GM10847 (cell line): ENCODE results near the gene LRBA.

Experiments
- POLR2A ChIP-seq: IDR thresholded peaks from 2 replicates; pipeline ENCODE4 v1.6.1; 2011; ENCODE audit not compliant: insufficient read length; ENCODE audit errors: extremely low read depth

LRBA gene

DNA sequence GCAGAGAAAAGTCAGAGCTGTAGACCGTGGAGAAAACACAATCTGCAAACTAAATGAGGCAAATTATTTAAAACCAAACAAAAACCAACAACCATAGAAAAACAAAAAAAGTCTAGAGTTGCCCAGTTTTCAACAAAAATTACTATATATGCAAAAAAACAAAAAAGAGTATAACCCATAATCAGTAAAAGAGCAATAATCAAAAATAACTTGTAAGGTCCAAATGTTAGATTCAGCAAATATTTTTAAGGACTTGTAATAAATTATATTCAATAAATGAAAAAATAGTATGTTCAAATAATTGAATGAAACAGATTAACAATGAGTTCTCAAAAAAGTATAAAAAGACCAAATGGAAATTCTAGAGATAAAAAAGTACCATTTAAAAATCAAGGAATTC is 130.5 kb downstream of the LRBA start:
- TF ChIP-seq POLR2A: no peak

DNA sequence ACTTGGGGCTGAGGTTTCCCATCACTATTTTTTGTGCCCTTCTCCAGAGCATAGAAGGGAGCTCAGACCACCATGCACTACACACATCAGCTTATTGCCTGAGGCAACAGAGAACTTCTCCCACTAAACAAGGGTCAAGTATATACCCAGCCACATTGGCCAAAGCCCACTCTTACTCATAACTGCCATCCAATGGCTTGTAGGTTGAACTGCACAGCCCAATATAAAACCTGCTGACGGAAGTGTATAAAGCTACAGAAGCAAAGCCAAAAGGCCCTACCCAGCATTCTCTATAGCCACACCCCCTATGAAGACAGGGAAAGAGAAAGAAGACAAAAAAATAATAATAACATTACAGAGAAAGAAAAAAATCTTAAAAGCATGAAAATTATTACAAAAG is 139.7 kb downstream of the LRBA start:
- TF ChIP-seq POLR2A: no peak

DNA sequence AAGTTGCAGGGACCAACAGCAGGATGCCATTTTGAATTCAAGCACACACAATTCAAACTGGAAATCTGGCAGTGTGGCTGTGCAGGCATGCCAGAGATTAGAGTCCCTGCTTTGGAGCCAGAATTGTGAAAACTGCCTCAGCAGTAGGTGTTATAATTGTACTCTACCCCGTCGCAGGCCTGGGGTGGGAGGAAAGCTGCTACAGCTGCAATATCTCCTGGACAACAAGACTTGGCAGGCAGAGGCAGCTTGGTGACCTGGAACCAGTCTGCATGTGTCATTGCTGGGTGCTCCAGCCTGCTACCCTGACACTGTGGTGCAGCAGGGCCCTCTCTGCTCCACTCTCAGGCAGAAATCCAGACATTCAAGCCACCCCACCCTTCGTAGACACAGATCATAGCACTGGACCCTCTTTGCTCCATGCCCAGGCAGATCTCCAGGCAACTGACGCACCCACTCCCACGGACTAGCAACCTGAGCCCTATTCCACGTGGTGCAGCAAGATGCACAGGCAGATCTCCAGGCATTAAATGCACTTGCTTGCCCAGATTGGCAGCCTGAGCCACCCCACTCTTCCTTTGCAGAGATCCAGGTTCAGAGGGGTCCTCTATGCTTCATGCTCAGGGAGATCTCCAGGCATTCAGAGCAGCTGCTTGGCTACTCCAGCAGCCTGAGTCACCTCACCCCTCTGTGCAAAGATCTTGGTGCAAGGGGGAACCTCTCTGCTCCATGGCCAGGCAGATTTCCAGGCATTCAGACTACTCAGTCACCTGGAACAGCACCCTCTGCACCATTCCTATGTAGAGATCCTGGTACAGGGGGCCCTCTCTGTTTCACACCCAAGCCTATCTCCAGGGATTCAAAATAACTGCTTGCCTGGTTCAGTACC is 140.5 kb downstream of the LRBA start:
- TF ChIP-seq POLR2A: no peak

DNA sequence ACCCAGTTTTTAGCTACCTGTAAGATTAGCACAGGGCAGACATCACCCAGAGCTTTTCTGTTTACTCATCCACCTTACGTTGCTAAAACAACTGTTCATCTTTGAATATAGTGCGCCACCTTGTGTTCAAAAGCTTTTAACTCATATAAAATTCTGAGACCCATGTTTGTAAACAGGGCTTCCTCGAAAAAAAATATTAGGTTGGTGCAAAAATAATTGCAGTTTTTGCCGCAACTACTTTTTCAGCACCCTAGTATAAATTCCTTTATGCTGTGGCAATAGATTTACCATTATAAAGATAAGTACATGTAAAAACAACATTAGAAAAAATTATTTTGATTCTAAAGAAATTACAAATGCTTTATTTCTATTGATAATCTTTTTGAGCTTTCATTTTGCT is 147.9 kb downstream of the LRBA start:
- no peak for TF ChIP-seq POLR2A

DNA sequence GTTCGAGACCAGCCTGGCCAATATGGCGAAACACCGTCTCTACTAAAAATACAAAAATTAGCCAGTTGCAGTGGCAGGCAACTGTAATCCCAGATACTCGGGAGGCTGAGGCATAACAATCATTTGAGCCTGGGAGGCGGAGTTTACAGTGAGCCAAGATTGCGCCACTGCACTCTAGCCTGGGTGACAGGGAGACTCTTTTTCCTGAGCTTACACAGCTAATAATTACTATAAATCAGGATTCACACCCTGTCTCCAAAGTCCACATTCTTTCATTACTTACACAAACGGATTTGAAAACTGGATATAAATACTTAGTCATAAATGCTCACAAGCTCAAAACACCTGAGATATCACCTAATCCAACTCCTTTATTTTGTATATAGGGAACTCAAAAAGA is 151.6 kb downstream of the LRBA start:
- no peak for TF ChIP-seq POLR2A

DNA sequence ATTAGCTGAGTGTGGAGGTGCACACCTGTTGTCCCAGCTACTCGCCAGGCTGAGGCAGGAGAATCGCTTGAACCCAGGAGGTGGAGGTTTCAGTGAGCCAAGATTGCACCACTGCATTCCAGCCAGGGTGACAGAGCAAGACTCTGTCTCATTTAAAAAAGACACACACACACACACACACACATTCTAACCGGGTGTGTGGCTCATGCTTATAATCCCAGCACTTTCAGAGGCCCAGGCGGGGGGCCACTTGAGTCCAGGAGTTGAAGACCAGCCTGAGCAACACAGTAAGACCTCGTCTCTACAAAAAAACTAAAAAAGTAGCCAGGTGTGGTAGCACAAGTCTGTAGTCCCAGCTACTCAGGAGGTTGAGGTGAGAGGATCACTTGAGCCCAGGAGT is 152.3 kb downstream of the LRBA start:
- no peak for TF ChIP-seq POLR2A

DNA sequence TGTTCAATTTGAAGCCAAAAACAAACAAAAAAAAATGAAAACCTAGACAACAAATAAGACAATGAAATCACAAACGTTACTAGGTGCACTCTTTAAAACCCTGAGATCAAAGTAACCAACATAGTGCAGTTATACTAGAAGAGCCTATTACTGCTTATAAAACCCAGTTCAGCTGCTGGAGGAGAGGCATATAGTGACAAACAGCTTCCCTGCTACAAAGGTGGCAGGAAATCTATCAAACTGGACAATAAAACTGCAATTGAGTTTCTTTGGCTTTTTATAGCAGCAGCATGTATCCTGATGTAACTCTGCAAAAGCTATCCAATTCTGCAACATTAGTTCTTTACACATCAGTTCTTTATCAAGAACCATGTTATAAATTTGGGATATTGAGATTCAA is 155.6 kb downstream of the LRBA start:
- no peak for TF ChIP-seq POLR2A

DNA sequence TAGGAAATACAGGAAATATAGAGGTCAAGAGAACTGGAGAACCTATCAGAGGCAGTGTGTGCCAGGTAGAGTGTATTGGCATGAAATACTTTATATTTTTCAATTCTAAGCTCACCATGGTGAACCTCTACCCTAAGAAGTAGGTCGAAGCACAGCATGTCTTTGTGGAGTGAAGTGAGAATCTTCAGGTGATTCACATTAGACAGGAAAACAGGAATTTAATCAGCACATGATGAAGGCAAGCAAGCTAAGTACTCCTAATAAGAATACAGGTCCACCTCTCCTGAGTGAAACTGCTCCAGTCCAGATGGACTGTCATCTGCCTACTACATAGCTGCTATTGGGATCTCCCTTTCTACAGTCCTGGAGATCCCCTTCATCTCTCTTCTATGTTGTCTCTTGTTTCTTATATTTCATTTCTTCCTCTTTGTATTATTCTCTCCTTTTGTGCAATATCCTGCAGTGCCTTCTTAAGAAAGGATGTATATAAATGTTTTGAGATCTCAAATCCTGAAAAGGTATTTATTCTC is 159.0 kb downstream of the LRBA start:
- no peak for TF ChIP-seq POLR2A

DNA sequence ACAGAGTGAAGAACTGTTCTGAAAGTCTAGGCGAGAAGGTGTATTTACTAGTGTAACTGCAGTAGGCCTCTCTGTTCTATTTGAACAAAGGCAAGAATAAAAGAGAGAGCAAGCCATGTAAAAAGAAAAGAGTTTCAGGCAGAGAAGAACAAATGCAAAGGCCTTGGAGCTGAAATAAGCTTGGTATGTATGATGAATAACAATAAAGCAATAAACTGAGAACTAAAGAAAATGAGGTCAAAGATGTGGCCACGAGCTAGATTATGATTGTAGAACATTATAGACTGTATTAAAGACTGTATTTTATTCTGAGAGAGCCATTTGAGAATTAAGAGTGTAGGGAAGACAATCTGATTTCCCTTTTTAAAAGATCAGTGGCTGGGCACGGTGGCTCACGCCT is 160.5 kb downstream of the LRBA start:
- no peak for TF ChIP-seq POLR2A

DNA sequence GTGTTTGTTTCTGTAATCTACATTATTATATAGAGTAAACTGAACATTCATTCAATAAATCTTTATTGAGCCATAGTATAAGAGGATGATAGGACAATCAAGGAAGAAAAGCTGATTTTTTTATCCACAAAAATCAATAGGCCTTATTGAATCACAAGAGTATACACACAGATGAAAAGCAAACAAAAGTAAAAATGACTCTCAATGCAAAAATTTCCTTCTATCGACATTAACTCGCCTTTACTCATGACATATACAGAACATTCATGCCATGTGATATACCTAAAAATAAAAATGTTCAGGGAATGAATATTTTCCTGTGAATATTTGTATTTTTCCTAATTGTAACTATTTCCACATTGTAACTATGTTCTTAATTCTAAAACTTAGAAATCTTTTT is 161.2 kb downstream of the LRBA start:
- TF ChIP-seq POLR2A: no peak

DNA sequence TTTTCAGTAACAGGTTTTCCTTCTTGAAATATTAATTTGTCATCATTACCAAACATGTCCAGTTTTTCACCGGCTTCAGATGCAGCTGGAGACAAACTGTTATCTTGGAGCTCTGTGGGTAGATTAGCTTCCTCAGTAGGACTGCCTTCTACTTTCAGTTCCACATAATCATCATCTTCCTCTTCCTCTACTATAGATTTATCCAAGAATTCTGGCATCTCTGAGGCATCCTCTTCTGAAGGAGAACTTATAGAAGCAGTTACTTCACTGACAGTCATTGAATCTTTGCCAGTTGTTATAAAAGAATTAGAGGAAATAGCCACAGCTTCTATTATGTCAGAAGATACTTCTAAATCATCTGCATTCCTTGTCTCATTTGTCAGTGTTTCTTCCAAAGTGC is 162.9 kb downstream of the LRBA start:
- TF ChIP-seq POLR2A: no peak

DNA sequence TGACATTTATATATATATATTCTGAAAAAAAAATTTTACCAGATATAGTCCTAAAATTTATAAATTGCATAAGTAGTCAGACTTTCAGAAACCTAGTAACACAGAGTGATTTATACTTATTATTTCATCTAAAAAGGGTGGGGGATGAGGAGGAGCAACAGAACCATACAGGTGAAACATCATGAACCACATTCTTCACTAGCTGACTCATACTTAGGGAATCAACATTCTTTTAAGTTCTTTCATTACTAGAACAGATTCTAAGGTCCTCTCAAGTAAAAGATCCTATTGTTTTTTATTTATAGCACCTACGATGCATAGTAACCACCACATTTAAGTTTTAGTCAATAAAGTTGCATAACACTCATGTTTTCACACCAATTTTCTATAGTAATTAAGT is 166.1 kb downstream of the LRBA start:
- no peak for TF ChIP-seq POLR2A

DNA sequence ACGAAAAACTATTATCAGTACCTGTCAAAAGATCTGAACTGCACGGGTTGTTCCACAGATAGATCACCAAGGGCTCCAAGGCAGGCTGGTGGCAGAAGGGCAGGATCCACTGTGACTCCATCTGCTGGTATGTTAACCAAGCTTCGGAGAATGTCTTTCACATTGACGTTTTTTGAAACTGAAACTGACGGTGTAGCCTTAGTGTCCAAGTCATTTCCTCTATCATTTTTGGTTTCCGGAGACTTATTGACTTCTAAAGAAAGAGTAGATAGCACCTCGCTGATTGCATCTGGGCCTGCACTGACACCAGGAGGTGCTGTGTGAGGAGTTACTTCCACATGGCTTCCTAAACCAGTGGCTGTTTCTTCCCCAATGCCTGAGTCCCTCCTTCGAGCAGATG is 186.9 kb downstream of the LRBA start:
- no peak for TF ChIP-seq POLR2A

DNA sequence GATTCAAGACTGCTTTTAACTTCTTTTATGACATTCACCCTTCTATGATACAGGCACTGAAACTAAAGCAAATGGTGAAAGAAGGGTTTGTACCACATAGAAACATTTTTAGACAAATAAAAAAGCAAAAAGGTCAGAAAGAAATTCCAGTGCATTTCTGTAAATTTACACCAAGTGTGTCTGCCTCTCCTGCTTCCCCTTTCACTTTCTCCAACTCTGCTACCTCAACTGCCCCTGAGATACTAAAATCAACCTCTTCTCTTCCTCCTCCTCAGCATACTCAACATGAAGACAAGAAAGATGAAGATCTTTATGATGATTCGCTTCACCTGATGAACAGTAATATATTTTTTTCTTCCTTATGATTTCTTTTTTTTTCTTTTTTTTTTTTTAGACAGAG is 187.9 kb downstream of the LRBA start:
- no peak for TF ChIP-seq POLR2A

DNA sequence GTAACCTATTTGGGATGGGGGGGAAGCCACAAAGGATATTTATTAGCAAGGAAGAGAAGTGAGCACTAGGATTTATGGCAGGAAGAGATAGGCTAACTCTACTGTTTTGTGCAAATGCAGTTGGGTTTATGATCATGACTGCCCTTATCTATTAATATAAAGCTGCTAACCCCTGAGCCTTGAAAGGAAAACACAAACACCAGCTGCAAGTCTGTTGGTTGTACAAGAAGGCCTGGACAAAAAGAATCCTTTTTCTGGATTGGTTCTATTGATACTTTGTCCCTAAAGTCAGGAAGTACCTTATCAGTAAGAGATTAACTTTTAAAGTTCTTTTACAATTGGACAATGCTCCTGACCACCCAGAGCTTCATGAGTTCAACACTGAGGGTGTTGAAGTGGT is 188.8 kb downstream of the LRBA start:
- no peak for TF ChIP-seq POLR2A

DNA sequence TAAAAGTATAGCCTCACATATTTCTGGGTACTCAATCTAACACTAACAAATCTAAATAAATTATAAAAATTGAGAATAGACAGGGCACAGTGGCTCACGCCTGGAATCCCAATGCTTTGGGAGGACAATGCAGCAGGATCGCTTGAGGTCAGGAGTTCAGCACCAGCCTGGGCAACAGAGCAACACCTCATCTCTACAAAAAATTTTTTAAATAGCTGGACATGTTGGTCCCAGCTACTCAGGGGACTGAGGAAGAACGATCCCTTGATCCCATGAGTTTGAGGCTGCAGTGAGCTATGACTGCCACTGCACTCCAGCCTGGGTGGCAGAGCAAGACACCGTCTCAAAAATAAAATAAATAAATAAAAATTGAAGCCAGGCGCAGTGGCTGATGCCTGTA is 192.7 kb downstream of the LRBA start:
- TF ChIP-seq POLR2A: no peak

DNA sequence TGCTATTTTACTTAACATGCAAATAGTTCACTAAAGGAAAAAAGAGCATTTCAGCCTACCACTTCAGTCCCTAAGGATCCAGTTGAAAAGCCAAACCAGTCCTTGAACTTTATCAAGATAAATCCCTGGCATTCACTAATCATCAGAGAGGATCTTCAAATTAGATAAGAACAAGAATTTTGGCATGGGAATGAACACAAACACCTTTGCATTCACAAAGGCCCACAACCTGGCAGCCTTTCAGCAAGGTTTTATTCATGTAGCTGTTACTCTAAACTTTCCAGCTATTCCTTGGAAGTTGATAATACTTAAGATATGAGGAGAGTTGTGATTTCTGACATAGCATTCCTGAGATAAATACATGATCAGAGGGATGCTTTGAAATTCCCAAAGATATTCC is 193.4 kb downstream of the LRBA start:
- no peak for TF ChIP-seq POLR2A
